ENCODE measurements around the gene ATP5IF1. TPM values are rescaled to one million over a fixed set of nuclear protein-coding genes. Genes with fewer than 3 reads are reported as not detected.

ATP5IF1 gene
- polyA plus RNA-seq, 1 experiment, result 168 TPM

Other genes with a start within 250 kb of the ATP5IF1 start
- gene EYA3, start 147.5 kb upstream of the ATP5IF1 start, polyA plus RNA-seq (2011; rRNA removed), result 8.6 and 11.1 TPM in 2 replicates
- 0.10 and 0.20 TPM in 2 replicates for gene PTAFR, start 59.4 kb upstream of the ATP5IF1 start, polyA plus RNA-seq (2011; rRNA removed)
- 49.1 and 70.2 TPM in 2 replicates for gene DNAJC8, start 3.1 kb upstream of the ATP5IF1 start, polyA plus RNA-seq (2011; rRNA removed)
- 35.4 and 53.4 TPM in 2 replicates for gene SESN2, start 23.4 kb downstream of the ATP5IF1 start, polyA plus RNA-seq (2011; rRNA removed)
- gene MED18, start 92.9 kb downstream of the ATP5IF1 start, polyA plus RNA-seq (2011; rRNA removed), result 21.2 and 23.0 TPM in 2 replicates
- 5.2 and 9.1 TPM in 2 replicates for gene PHACTR4, start 133.6 kb downstream of the ATP5IF1 start, polyA plus RNA-seq (2011; rRNA removed)